Cardiac fibroblast (primary cell): Measurements from ENCODE around the gene KHDC4.
A peak's percentile ranks its signal among the peaks of the same experiment; 100 is the strongest.

ENCODE experiments used
- DNase-seq, 2 donors: peaks; one replicate each; pipeline versions ENCODE4 v3.0.0 to v3.0.0-alpha.2; 2010; ENCODE audit warnings: low read depth in 2 of 2
- H3K4me3 ChIP-seq, 2 donors: replicated peaks in 1 of 2; 1 replicate in 1 of 2; 2 replicates in 1 of 2; pipeline ENCODE4 v1.5.1; 2011; ENCODE audit warnings: low read depth in 2 of 2, low read length in 2 of 2, mild to moderate bottlenecking in 2 of 2, moderate library complexity in 1 of 2
- CTCF ChIP-seq: IDR thresholded peaks from one replicate; pipeline ENCODE4 v1.5.1; 2011; ENCODE audit warnings: low read depth, mild to moderate bottlenecking, low read length, inconsistent platforms

KHDC4 gene

GRCh38 chr1:155871390-155871789, 62.8 kb downstream of the KHDC4 start:
- DNase-seq, result peak; percentile 15 to 58
- no peak overlapping the region for H3K4me3 ChIP-seq
- TF ChIP-seq CTCF, result no peak

- no peak for TF ChIP-seq CTCF
- no peak overlapping the region for H3K4me3 ChIP-seq
- DNase-seq, result no peak
Observed at GRCh38 chr1:155867766-155868165, 66.4 kb downstream of the KHDC4 start.

GRCh38 chr1:155864393-155864792, 69.8 kb downstream of the KHDC4 start:
- TF ChIP-seq CTCF, result no peak
- peak in 1 of 2 donors; percentile 22 for DNase-seq
- H3K4me3 ChIP-seq, result no peak overlapping the region
